ENCODE measurements around the gene SLC6A3.

Gene SLC6A3

GRCh38 chr5:1431021-1431811, 14.0 kb downstream of the SLC6A3 start:
- no peak for DNase-seq (ENCODE audit: low read depth)
- TF ChIP-seq CTCF (IDR thresholded peaks at IDR 0.05; ENCODE audit: control insufficient read depth, insufficient read depth, low read depth, low read length, missing control alignments): no peak

DNA sequence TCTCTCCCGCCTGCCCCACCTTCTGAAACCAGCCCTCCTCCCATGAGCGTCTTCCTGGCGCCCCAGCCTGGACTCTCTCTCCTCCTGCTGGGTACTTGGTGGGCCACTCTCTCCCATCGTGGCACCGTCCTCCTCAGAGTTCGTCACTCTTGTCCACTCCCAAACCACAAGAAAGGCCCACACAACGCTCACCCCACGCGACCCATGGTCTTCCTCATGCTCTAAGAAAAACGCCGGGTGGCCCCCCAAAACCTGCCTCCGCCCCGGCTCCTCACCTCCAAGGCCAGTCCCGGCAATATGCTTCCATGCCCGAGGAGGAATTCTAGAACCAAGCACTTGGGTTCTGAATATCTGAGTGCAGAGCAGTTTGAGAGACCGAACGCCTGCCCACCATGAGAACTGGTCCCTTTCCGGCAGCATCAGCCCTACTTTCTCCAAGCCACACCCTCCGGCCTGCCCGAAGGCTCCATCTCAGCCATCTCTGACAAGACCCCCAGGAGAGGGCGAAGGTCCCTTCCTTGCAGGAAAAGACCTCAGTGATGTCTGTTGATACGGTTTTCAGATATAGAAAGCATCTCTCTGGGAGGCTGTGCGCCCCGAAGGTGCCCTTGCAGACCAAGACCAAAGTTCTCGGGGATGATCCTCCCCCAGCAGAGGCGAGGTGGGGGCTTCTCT, 15.0 kb downstream of the SLC6A3 start:
- no peak for TF ChIP-seq CTCF (IDR thresholded peaks at IDR 0.05; ENCODE audit: control insufficient read depth, insufficient read depth, low read depth, low read length, missing control alignments)
- no peak overlapping the region for H3K4me3 ChIP-seq (ENCODE audit: control insufficient read depth, low read depth, low read length)
- no peak for DNase-seq (ENCODE audit: low read depth)

More at GRCh38 chr5:1431021-1431811, 14.0 kb downstream of the SLC6A3 start:
- no peak overlapping the region for H3K4me3 ChIP-seq (ENCODE audit: control insufficient read depth, low read depth, low read length)

DNA sequence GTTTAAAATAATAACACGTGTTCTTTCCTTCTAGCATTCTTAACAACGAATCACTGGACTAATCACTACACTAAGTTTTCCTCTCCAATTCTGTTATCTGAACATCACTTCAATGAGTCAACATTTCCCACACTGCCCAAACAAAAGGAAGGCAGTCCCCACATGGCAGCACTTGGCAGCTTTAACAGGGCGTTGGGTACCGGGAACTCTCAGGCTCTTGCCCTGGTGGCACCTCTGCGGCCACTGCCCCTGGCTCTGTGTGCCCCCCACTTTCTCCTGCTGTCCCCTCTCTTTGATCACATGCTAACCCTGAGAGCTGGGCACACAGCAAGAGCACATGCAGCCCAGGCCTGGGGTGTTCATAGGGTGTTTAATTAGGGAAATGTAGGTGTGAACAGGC, 15.7 kb downstream of the SLC6A3 start:
- no peak for TF ChIP-seq CTCF (IDR thresholded peaks at IDR 0.05; ENCODE audit: control insufficient read depth, insufficient read depth, low read depth, low read length, missing control alignments)
- no peak for DNase-seq (ENCODE audit: low read depth)

GRCh38 chr5:1429066-1429465, 16.2 kb downstream of the SLC6A3 start:
- TF ChIP-seq CTCF (IDR thresholded peaks at IDR 0.05; ENCODE audit: control insufficient read depth, insufficient read depth, low read depth, low read length, missing control alignments): no peak
- DNase-seq (ENCODE audit: low read depth): no peak
- H3K4me3 ChIP-seq (ENCODE audit: control insufficient read depth, low read depth, low read length): no peak overlapping the region

More for the DNA sequence above, 15.7 kb downstream of the SLC6A3 start:
- H3K4me3 ChIP-seq (ENCODE audit: control insufficient read depth, low read depth, low read length): no peak overlapping the region

DNA sequence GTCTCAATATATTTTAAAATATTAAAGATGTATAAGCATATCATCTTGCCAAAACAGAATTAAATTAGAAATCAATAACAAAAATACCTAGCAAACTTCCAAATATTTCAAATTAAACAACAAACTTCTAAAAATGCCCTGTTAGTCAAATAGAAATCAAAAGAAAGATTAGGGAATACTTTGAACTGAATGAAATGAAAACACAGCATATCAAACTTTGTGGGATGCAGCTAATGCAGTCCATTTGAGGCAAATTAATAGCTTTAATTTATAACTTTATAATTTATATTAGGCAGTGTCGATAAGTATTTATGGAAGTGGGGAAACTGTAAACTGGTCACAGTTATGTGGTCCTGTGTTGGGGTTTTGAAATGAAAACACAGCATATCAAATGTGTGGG, 17.1 kb downstream of the SLC6A3 start:
- TF ChIP-seq CTCF (IDR thresholded peaks at IDR 0.05; ENCODE audit: control insufficient read depth, insufficient read depth, low read depth, low read length, missing control alignments): no peak

DNA sequence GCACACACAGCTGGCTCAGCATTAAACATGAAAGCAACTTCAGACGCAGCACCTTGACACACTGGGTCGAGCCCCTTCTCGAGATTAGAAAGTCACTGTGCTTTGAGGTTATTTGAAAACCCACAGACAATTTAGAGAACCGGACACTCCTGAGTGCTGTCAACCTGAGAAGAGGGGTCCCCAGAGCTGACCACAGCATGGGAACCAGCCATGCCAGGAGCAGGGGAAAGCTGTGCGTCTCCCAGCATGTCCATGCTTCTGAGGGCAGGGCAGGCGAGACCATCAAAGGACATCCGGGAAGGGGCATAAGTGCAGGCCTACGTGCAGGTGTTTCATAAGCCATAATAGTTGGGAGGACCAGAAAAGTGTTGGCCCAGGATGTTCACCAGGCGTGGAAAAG, 20.5 kb downstream of the SLC6A3 start:
- TF ChIP-seq CTCF (IDR thresholded peaks at IDR 0.05; ENCODE audit: control insufficient read depth, insufficient read depth, low read depth, low read length, missing control alignments): no peak
- H3K4me3 ChIP-seq (ENCODE audit: control insufficient read depth, low read depth, low read length): no peak overlapping the region
- no peak for DNase-seq (ENCODE audit: low read depth)

More for the DNA sequence above, 17.1 kb downstream of the SLC6A3 start:
- no peak for DNase-seq (ENCODE audit: low read depth)
- H3K4me3 ChIP-seq (ENCODE audit: control insufficient read depth, low read depth, low read length): no peak overlapping the region

Measured in AG09309 (cell line).